Prostate gland (tissue), 2 donors: Measurements from ENCODE around the gene ARF6.

Source experiments
- CTCF ChIP-seq, 4 experiments: fragments of 200-600 bp in 2 of 4; fragments of 450-650 bp in 2 of 4; sonication (generic) in 2 of 4; IDR thresholded peaks; 1 replicate in 3 of 4; 2 replicates in 1 of 4; pipeline ENCODE4 v1.5.1; 2016 to 2019; ENCODE audit warnings: antibody characterized with exemption in 4 of 4, mild to moderate bottlenecking in 2 of 4, moderate library complexity in 2 of 4
- POLR2A ChIP-seq: fragments of 450-650 bp; IDR thresholded peaks from one replicate; pipeline ENCODE4 v1.6.1; 2016; ENCODE audit warnings: antibody characterized with exemption, mild to moderate bottlenecking
- POLR2AphosphoS5 ChIP-seq: sonication (generic); formaldehyde crosslinking; IDR thresholded peaks from one replicate; pipeline ENCODE4 v1.6.1; 2017; ENCODE audit warnings: antibody characterized with exemption

GRCh38 chr14:49939884-49940510 lies 47.1 kb downstream of the ARF6 start:
- TF ChIP-seq CTCF (IDR thresholded peaks at IDR 0.05) (no peak), POLR2A (no peak), POLR2AphosphoS5 (no peak)
